Esophagus squamous epithelium (tissue), 5 donors: Measurements from ENCODE around the gene ULBP3. TPM values are rescaled to one million over a fixed set of nuclear protein-coding genes. Genes with fewer than 3 reads are reported as not detected.
A peak's percentile ranks its signal among the peaks of the same experiment; 100 is the strongest.

Source experiments
- DNase-seq: peaks from one replicate; lab custom pipeline; 2025; lab: John Stamatoyannopoulos, UW
- H3K27ac ChIP-seq, 4 donors: fragments of 200-600 bp; sonication (generic); one replicate each; pipeline ENCODE4 v1.5.1; 2016 to 2019; ENCODE audit warnings: mild to moderate bottlenecking in 1 of 4
- H3K27me3 ChIP-seq, 4 donors: fragments of 200-600 bp; sonication (generic); 1 replicate in 3 of 4; 2 replicates in 1 of 4; pipeline versions ENCODE4 v1.5.1 to v1.6.0; 2017 to 2021; ENCODE audit warnings: antibody characterized with exemption in 1 of 4
- H3K36me3 ChIP-seq, 3 donors: fragments of 200-600 bp; sonication (generic); one replicate each; pipeline ENCODE4 v1.5.1; 2016 to 2019
- H3K4me1 ChIP-seq, 3 donors: fragments of 200-600 bp; sonication (generic); one replicate each; pipeline ENCODE4 v1.5.1; 2017 to 2019
- H3K4me3 ChIP-seq, 4 donors: fragments of 200-600 bp; sonication (generic); 1 replicate in 3 of 4; 2 replicates in 1 of 4; pipeline ENCODE4 v1.5.1; 2016 to 2019; ENCODE audit warnings: mild to moderate bottlenecking in 2 of 4, moderate library complexity in 1 of 4
- H3K9me3 ChIP-seq, 3 donors: fragments of 200-600 bp; sonication (generic); one replicate each; pipeline ENCODE4 v1.5.1; 2016 to 2019
- POLR2A ChIP-seq, 4 donors: fragments of 450-650 bp; IDR thresholded peaks; one replicate each; pipeline ENCODE4 v1.6.1; 2017; ENCODE audit warnings: antibody characterized with exemption in 4 of 4, mild to moderate bottlenecking in 4 of 4, moderate library complexity in 3 of 4
- WGBS, 2 donors: methylation state at CpG; one replicate each; pipeline ENCODE4 v1.1.5; 2018; 5-methylcytosine and 5-hydroxymethylcytosine counted together
- intact Hi-C: fragments of 100-400 bp; cut with DNase I; formaldehyde crosslinking; loops from one replicate; pipeline ENCODE4 v1.15.0; 2022
- total RNA-seq, 4 donors: library from RNA; depleted of rRNA; stranded (reverse); fragments of >200 nt; gene quantifications; one replicate each; pipeline ENCODE4 v1.1.0, GENCODE V29; 2016
- TF ChIP-seq, protein P1 (sequence below), 6 experiments: fragments of 450-650 bp in 4 of 6; fragments of 200-600 bp in 2 of 6; sonication (generic) in 2 of 6; IDR thresholded peaks; one replicate each; pipeline ENCODE4 v1.5.1; 2016 to 2019; ENCODE audit warnings: antibody characterized with exemption in 6 of 6, mild to moderate bottlenecking in 4 of 6, moderate library complexity in 4 of 6
- donor health status: DM: yes; HTN: yes; CAD: no.

Gene ULBP3
- total RNA-seq, 4 donors from 2014 or later: 2.1 to 5.0 (median 3.3) TPM

- TF ChIP-seq POLR2A (IDR thresholded peaks at IDR 0.05): no peak
- TF ChIP-seq, protein P1, sequence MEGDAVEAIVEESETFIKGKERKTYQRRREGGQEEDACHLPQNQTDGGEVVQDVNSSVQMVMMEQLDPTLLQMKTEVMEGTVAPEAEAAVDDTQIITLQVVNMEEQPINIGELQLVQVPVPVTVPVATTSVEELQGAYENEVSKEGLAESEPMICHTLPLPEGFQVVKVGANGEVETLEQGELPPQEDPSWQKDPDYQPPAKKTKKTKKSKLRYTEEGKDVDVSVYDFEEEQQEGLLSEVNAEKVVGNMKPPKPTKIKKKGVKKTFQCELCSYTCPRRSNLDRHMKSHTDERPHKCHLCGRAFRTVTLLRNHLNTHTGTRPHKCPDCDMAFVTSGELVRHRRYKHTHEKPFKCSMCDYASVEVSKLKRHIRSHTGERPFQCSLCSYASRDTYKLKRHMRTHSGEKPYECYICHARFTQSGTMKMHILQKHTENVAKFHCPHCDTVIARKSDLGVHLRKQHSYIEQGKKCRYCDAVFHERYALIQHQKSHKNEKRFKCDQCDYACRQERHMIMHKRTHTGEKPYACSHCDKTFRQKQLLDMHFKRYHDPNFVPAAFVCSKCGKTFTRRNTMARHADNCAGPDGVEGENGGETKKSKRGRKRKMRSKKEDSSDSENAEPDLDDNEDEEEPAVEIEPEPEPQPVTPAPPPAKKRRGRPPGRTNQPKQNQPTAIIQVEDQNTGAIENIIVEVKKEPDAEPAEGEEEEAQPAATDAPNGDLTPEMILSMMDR (IDR thresholded peaks at IDR 0.05): no peak
- 23 to 60% methylated on average over 1 to 3 of the region's 25 CpGs for WGBS, 2 donors
- H3K36me3 ChIP-seq: no peaks in the 10 kb centered on the region
- H3K4me3 ChIP-seq: peak overlapping the region in 1 of 4 donors; percentile 26
- no peak for DNase-seq
- intact Hi-C loops: no loop called here
- H3K9me3 ChIP-seq: no peaks in the 10 kb centered on the region
- peaks cover 0 to 3% (median 0%) of the 10 kb centered on the region in 4 donors for H3K27me3 ChIP-seq
- peak overlapping the region; percentile 8 to 62 (median 54) for H3K27ac ChIP-seq
- peaks cover 0 to 24% (median 6%) of the 10 kb centered on the region in 3 donors for H3K4me1 ChIP-seq
These were observed 46.8 kb upstream of the ULBP3 start for GRCh38 chr6:150115769-150116168.

GRCh38 chr6:150112233-150112632, 43.3 kb upstream of the ULBP3 start:
- Histone ChIP-seq H3K36me3 (no peaks in the 10 kb centered on the region), H3K27ac (no peak overlapping the region), H3K4me3 (no peak overlapping the region), H3K4me1 (peaks cover 0 to 11% (median 6%) of the 10 kb centered on the region in 3 donors), H3K9me3 (no peaks in the 10 kb centered on the region), H3K27me3 (peaks cover 0 to 3% (median 0%) of the 10 kb centered on the region in 4 donors)
- DNase-seq: no peak
- TF ChIP-seq POLR2A (IDR thresholded peaks at IDR 0.05): no peak
- TF ChIP-seq, protein P1 (IDR thresholded peaks at IDR 0.05): no peak
- intact Hi-C loops: no loop called here
- WGBS, 2 donors: 87 to 100% methylated on average over 2 to 6 of the region's 6 CpGs

GRCh38 chr6:150102750-150103270, 33.9 kb upstream of the ULBP3 start:
- peaks cover 0 to 4% (median 0%) of the 10 kb centered on the region in 4 donors for H3K27me3 ChIP-seq
- no peak for TF ChIP-seq POLR2A (IDR thresholded peaks at IDR 0.05)
- TF ChIP-seq, protein P1 (IDR thresholded peaks at IDR 0.05): no peak
- DNase-seq: no peak
- WGBS, 2 donors: 90% methylated on average over 4 of the region's 4 CpGs
- H3K4me1 ChIP-seq: no peaks in the 10 kb centered on the region
- no peaks in the 10 kb centered on the region for H3K36me3 ChIP-seq
- intact Hi-C loops: no loop called here
- no peak overlapping the region for H3K4me3 ChIP-seq
- H3K27ac ChIP-seq: no peak overlapping the region
- no peaks in the 10 kb centered on the region for H3K9me3 ChIP-seq

GRCh38 chr6:150100745-150101144, 31.8 kb upstream of the ULBP3 start:
- TF ChIP-seq, protein P1 (IDR thresholded peaks at IDR 0.05): no peak
- no peak for TF ChIP-seq POLR2A (IDR thresholded peaks at IDR 0.05)
- Histone ChIP-seq H3K4me3 (no peak overlapping the region), H3K36me3 (no peaks in the 10 kb centered on the region), H3K27me3 (peaks cover 0 to 10% (median 0%) of the 10 kb centered on the region in 4 donors), H3K9me3 (no peaks in the 10 kb centered on the region), H3K27ac (no peak overlapping the region), H3K4me1 (no peaks in the 10 kb centered on the region)
- DNase-seq: no peak
- intact Hi-C loops: no loop called here
- WGBS, 2 donors: 90 to 95% methylated on average over 14 to 19 of the region's 19 CpGs

DNA sequence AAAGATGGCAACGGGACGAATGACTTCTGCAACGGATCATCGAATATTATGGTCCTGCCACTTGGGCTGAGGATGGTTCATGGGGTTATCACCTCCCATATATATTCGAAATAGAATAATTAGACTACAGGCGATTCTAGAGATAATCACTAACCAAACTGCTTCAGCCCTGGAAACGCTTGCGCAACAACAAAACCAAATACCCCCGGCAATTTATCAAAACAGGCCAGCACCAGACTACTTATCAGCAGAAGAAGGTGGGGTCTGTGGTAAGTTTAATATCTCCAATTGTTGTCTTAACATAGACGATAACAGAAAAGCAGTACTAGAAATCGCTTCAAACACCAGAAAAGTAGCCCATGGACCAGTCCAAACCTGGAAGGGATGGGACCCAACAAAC, 31.0 kb upstream of the ULBP3 start:
- Histone ChIP-seq H3K27ac (no peak overlapping the region), H3K27me3 (peaks cover 0 to 16% (median 0%) of the 10 kb centered on the region in 4 donors), H3K9me3 (no peaks in the 10 kb centered on the region), H3K36me3 (no peaks in the 10 kb centered on the region), H3K4me3 (no peak overlapping the region), H3K4me1 (no peaks in the 10 kb centered on the region)
- intact Hi-C loops: no loop called here
- TF ChIP-seq POLR2A (IDR thresholded peaks at IDR 0.05): no peak
- TF ChIP-seq, protein P1 (IDR thresholded peaks at IDR 0.05): no peak
- WGBS, 2 donors: 87 to 92% methylated on average over 11 of the region's 11 CpGs
- no peak for DNase-seq
